SH-SY5Y (cell line): Measurements from ENCODE around the gene HMCN1.

Source experiments
- GATA2 ChIP-seq: IDR thresholded peaks from 2 replicates; pipeline ENCODE4 v1.6.1; 2011; ENCODE audit warnings: mild to moderate bottlenecking, low read depth, low read length
- GATA3 ChIP-seq: IDR thresholded peaks from 2 replicates; pipeline ENCODE4 v1.6.1; 2011; ENCODE audit warnings: low read depth, mild to moderate bottlenecking, low read length, moderate library complexity

DNA sequence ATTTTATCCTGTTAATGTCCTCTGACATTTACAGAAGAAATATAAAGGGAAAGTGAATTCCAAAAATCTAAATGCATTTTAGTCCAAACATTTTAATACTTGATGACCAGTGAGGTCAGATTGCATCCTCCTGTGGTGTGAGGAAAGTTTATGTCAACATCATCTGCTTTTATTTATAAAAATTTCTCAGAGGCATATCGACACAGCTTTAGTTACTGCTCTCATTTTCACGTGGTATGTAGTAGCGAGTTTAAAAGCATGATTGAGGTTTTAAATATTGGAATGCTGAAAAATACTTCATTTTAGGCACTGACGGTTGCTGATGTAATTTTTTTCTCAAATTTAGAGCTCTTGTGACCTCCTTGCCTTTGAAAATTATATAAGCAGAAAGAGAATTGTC, 234.8 kb downstream of the HMCN1 start:
- TF ChIP-seq GATA3, result no peak
- TF ChIP-seq GATA2, result no peak
